D721Med (cell line): Measurements from ENCODE around the gene ARHGAP29.
"Not testable (repeated sequence)": the region's sequence is repeated elsewhere in the genome, so short reads cannot be mapped to it uniquely, and the experiment has no call there.

Experiments used
- DNase-seq: peaks from one replicate; pipeline ENCODE4 v3.0.0; 2011; ENCODE audit warnings: low spot score; ENCODE audit not compliant: insufficient read length
- FAIRE-seq: peaks from 2 replicates; lab custom pipeline; 2011; peaks lifted over from hg19 to GRCh38; lab: Jason Lieb, UNC
- CTCF ChIP-seq: IDR thresholded peaks from 2 replicates; pipeline ENCODE4 v1.5.1; 2012; ENCODE audit warnings: mild to moderate bottlenecking, control low read depth; ENCODE audit not compliant: insufficient read depth; ENCODE audit errors: missing control alignments

ARHGAP29 gene

DNA sequence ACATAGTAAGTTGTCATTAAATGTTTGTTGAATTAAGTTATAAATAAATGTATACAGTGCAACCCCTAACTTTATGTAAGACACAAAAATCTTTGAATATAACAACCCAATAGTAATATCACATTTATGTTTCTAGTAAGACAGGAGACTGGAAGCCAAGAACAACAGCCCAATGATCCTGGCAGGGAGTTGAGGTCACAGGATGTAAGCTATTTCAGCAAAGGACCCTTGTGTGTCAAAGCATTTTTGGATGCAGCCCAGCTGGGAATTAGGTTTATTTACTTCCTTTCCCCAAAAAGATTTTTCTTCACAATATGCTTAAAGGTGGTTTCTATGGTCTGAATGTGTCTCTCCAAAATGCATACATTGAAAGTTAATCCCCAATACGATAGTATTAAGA lies 82.4 kb downstream of the ARHGAP29 start:
- DNase-seq: no peak
- FAIRE-seq: no peak
- TF ChIP-seq CTCF: no peak

- no peak for TF ChIP-seq CTCF
- FAIRE-seq: no peak
- no peak for DNase-seq
Measured at GRCh38 chr1:94153133-94153532, 84.3 kb downstream of the ARHGAP29 start.

DNA sequence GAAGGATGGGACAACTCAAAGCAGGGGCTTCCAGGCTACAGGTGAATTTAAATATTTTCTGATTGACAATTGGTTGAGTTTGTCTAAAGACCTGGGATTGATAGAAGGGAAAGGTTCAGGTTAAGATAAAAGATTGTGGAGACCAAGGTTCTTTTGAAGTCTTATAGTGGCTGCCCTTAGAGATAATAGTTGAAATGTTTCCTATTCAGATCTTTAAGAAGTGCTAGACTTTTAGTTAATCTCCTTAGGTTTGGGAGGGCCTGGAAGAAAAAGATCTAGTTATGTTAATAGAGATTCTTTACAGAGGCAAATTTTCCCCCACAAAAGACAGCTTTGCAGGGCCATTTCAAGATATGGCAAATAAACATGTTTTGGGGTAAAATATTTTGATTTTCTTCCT lies 88.2 kb downstream of the ARHGAP29 start:
- FAIRE-seq, DNase-seq: not testable (repeated sequence)

DNA sequence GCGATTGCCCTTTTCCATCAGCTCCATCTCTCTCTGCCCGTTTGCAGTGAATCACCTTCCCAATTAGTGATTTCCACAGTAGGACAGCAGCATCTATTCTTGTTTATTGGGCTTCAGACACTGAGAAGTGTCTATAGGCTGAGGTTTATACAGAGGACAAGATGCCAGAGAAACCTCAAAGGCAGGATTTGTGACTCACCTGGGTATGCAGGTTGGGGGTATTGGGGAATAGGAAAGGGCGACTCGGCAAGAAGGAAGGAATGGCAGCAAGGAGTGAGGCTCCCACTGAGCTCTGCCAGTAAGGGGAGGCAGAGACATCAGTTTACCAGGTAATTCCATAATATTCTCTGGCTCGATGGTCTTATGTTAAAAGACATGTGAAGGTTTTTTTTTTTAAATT lies 91.1 kb downstream of the ARHGAP29 start:
- DNase-seq (no peak), FAIRE-seq (no peak)
- no peak for TF ChIP-seq CTCF

- FAIRE-seq (peak; percentile 77), DNase-seq (no peak)
- no peak for TF ChIP-seq CTCF
Measured at GRCh38 chr1:94144836-94145235, 92.5 kb downstream of the ARHGAP29 start.

GRCh38 chr1:94143809-94144176 lies 93.6 kb downstream of the ARHGAP29 start:
- no peak for DNase-seq
- FAIRE-seq: no peak
- TF ChIP-seq CTCF: no peak

DNA sequence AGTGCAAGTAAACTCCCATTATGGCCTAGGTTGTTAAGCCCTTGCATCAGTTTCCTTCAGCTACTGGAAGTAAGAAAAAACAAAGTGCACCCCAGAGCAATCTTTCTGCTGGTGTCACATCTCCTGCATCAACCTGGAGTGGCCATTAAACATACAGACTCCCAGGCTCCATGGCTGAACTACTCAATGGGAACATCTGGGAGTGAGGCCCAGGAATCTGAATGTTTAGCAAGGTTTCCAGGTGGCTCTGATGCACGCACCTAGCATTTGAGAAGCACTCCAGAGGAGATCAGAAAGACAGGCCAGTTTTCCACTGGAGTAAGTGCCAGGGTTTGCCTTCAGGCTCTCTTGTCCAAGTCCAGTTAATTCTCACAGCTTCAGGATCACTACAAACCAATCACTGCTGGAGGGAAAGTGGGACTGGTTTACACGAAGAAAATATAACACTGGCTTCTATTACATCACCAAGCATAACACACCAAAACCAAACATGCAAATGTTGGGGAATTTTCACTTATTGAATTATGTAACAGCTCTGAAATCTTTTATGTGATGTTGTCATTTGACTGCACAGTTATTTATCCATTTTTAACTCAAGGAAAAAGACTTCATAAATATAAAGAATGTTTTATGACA lies 94.1 kb downstream of the ARHGAP29 start:
- no peak for FAIRE-seq
- DNase-seq: no peak
- no peak for TF ChIP-seq CTCF

- no peak for TF ChIP-seq CTCF
- DNase-seq (no peak), FAIRE-seq (no peak)
Measured at GRCh38 chr1:94142583-94142982, 94.8 kb downstream of the ARHGAP29 start.
